Caco-2 (cell line): ENCODE data around the gene CALU. TPM values are rescaled to one million over a fixed set of nuclear protein-coding genes. Genes with fewer than 3 reads are reported as not detected.

ENCODE experiments used
- BruUV-seq: library from RNA; stranded (reverse); fragments of 400-500 nt; replicated peaks from 2 replicates; lab custom pipeline; 2021; lab: Mats Ljungman, UMichigan
- CTCF ChIA-PET: fragments of 300-600 bp; sonication (Branson Sonifier 250); formaldehyde crosslinking; loops from one replicate; lab custom pipeline; 2022; ENCODE audit warnings: antibody characterized with exemption; lab: Charles Lee
- POLR2A ChIA-PET: fragments of 300-600 bp; sonication (Branson Sonifier 250); formaldehyde crosslinking; loops from one replicate; lab custom pipeline; 2022; ENCODE audit warnings: antibody characterized with exemption; lab: Charles Lee
- DNase-seq, 2 experiments: peaks; one replicate each; pipeline versions ENCODE4 v3.0.0 to v3.0.0-alpha.2; 2020 to 2022
- H3K27me3 ChIP-seq: replicated peaks from 2 replicates; pipeline ENCODE4 v1.6.0; 2011; ENCODE audit warnings: low read length; ENCODE audit not compliant: control insufficient read depth, insufficient read depth
- H3K36me3 ChIP-seq: 2 replicates; pipeline ENCODE4 v1.5.1; 2011; ENCODE audit warnings: low read length; ENCODE audit not compliant: control insufficient read depth, insufficient read depth
- H3K4me1 ChIP-seq: fragments of 250-450 bp; sonication (Bioruptor Pico); 2 replicates; pipeline ENCODE4 v1.5.1; 2020; ENCODE audit warnings: mild to moderate bottlenecking
- H3K4me3 ChIP-seq: 2 replicates; pipeline ENCODE4 v1.5.1; 2011; ENCODE audit warnings: low read depth, mild to moderate bottlenecking, control low read depth, low read length
- H3K9me3 ChIP-seq: fragments of 250-450 bp; sonication (Bioruptor Pico); 2 replicates; pipeline ENCODE4 v1.5.1; 2020; ENCODE audit warnings: mild to moderate bottlenecking, moderate library complexity
- H3K27ac Mint-ChIP-seq: one replicate; pipeline ENCODE4 v1.8.0; 2022; ENCODE audit warnings: mixed read lengths; ENCODE audit not compliant: unreplicated experiment
- H3K27me3 Mint-ChIP-seq: one replicate; pipeline ENCODE4 v1.8.0; 2022; ENCODE audit warnings: mixed read lengths; ENCODE audit not compliant: insufficient read depth, unreplicated experiment
- H3K36me3 Mint-ChIP-seq: one replicate; pipeline ENCODE4 v1.8.0; 2022; ENCODE audit warnings: mild to moderate bottlenecking, mixed read lengths; ENCODE audit not compliant: insufficient read depth, unreplicated experiment
- H3K4me1 Mint-ChIP-seq: one replicate; pipeline ENCODE4 v1.8.0; 2022; ENCODE audit warnings: low read depth, mixed read lengths; ENCODE audit not compliant: unreplicated experiment
- H3K4me3 Mint-ChIP-seq: one replicate; pipeline ENCODE4 v1.8.0; 2022; ENCODE audit warnings: mild to moderate bottlenecking, moderate library complexity, mixed read lengths; ENCODE audit not compliant: unreplicated experiment
- H3K9me3 Mint-ChIP-seq: one replicate; pipeline ENCODE4 v1.8.0; 2022; ENCODE audit warnings: mixed read lengths; ENCODE audit not compliant: unreplicated experiment
- CTCF ChIP-seq, 2 experiments: fragments of 200-600 bp in 1 of 2; IDR thresholded peaks; 1 replicate in 1 of 2; 2 replicates in 1 of 2; pipeline versions ENCODE4 v1.5.1 to v1.8.0; 2011 to 2022; ENCODE audit warnings: antibody characterized with exemption in 1 of 2, control low read depth in 1 of 2, inconsistent platforms in 1 of 2, low read depth in 1 of 2, low read length in 1 of 2, mild to moderate bottlenecking in 1 of 2, moderate library complexity in 1 of 2; ENCODE audit not compliant: insufficient read depth in 1 of 2, severe bottlenecking in 1 of 2, unreplicated experiment in 1 of 2
- intact Hi-C: fragments of 100-400 bp; cut with micrococcal nuclease; formaldehyde crosslinking; loops from one replicate; pipeline ENCODE4 v1.10.0; 2022; ENCODE audit not compliant: unreplicated experiment
- total RNA-seq: library from RNA; stranded (reverse); gene quantifications from 2 replicates; pipeline ENCODE4 v1.2.3, GENCODE V29; 2022

Gene CALU
- total RNA-seq, 1 experiment from 2014 or later, result 184 TPM

DNA sequence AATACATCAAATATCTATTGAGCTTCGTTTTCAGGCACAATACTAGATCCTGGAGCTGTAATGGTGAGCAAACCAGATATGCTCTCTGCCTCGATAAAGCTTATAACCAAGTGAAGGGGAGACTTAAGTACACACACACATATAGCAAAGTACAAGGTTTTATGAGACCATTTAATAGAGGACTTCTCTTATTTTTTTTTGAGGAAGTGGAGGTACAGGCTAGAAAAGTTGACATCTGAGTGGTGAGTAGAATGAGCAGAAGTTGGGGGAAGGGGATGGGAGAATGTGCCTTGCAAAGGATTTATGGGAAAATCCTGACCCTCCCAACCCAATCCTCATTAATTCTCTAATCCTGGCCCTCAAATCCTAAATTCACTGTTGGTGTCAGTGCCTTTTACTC lies 60.3 kb downstream of the CALU start:
- H3K4me1 ChIP-seq, result peaks cover 5% of the 10 kb centered on the region; the same call in 1 of the 2 replicates
- DNase-seq, result no peak
- H3K27me3 Mint-ChIP-seq, result no peaks in the 10 kb centered on the region
- no peak overlapping the region for H3K4me3 Mint-ChIP-seq
- ChIA-PET CTCF (no interaction called here), POLR2A (no interaction called here)
- no peak for TF ChIP-seq CTCF (IDR thresholded peaks at IDR 0.05; ENCODE audit: insufficient read depth in 1 of 2, low read depth in 1 of 2, low read length in 1 of 2, severe bottlenecking in 1 of 2, unreplicated experiment in 1 of 2)
- no peaks in the 10 kb centered on the region for H3K36me3 Mint-ChIP-seq
- H3K9me3 Mint-ChIP-seq, result no peaks in the 10 kb centered on the region
- no peak overlapping the region for H3K27ac Mint-ChIP-seq
- no TSS peak for BruUV-seq
- peaks cover 7% of the 10 kb centered on the region for H3K4me1 Mint-ChIP-seq
- intact Hi-C loops, result no loop called here
- no peaks in the 10 kb centered on the region for H3K9me3 ChIP-seq
- H3K4me3 ChIP-seq, result no peak overlapping the region
- no peaks in the 10 kb centered on the region for H3K27me3 ChIP-seq
- H3K36me3 ChIP-seq, result no peaks in the 10 kb centered on the region

GRCh38 chr7:128800567-128800966 lies 61.4 kb downstream of the CALU start:
- DNase-seq, result no peak
- Histone ChIP-seq H3K9me3 (no peaks in the 10 kb centered on the region), H3K4me3 (no peak overlapping the region), H3K27me3 (no peaks in the 10 kb centered on the region), H3K4me1 (peaks cover 5% of the 10 kb centered on the region; the same call in 1 of the 2 replicates), H3K36me3 (no peaks in the 10 kb centered on the region)
- H3K4me1 Mint-ChIP-seq, result peaks cover 7% of the 10 kb centered on the region
- TF ChIP-seq CTCF (IDR thresholded peaks at IDR 0.05; ENCODE audit: insufficient read depth in 1 of 2, low read depth in 1 of 2, low read length in 1 of 2, severe bottlenecking in 1 of 2, unreplicated experiment in 1 of 2), result no peak
- POLR2A ChIA-PET, result no interaction called here
- no peak overlapping the region for H3K4me3 Mint-ChIP-seq
- H3K9me3 Mint-ChIP-seq, result no peaks in the 10 kb centered on the region
- no peaks in the 10 kb centered on the region for H3K36me3 Mint-ChIP-seq
- no peaks in the 10 kb centered on the region for H3K27me3 Mint-ChIP-seq
- BruUV-seq, result no TSS peak
- no peak overlapping the region for H3K27ac Mint-ChIP-seq
- CTCF ChIA-PET, result no interaction called here
- intact Hi-C loops, result no loop called here

- Histone ChIP-seq H3K27me3 (no peaks in the 10 kb centered on the region), H3K4me3 (no peak overlapping the region), H3K9me3 (no peaks in the 10 kb centered on the region), H3K36me3 (no peaks in the 10 kb centered on the region), H3K4me1 (peaks cover 5% of the 10 kb centered on the region; the same call in 1 of the 2 replicates)
- no peaks in the 10 kb centered on the region for H3K36me3 Mint-ChIP-seq
- no peak for DNase-seq
- no peaks in the 10 kb centered on the region for H3K27me3 Mint-ChIP-seq
- BruUV-seq, result no TSS peak
- no peak overlapping the region for H3K27ac Mint-ChIP-seq
- H3K4me3 Mint-ChIP-seq, result no peak overlapping the region
- POLR2A ChIA-PET, result no interaction called here
- TF ChIP-seq CTCF (IDR thresholded peaks at IDR 0.05; ENCODE audit: insufficient read depth in 1 of 2, low read depth in 1 of 2, low read length in 1 of 2, severe bottlenecking in 1 of 2, unreplicated experiment in 1 of 2), result no peak
- intact Hi-C loops, result no loop called here
- no peaks in the 10 kb centered on the region for H3K9me3 Mint-ChIP-seq
- peaks cover 7% of the 10 kb centered on the region for H3K4me1 Mint-ChIP-seq
- CTCF ChIA-PET, result no interaction called here
These were observed 61.8 kb downstream of the CALU start for GRCh38 chr7:128801003-128801402.
